HG02610 (cell line): ENCODE results near the gene MET.

ENCODE experiments used
- ATAC-seq: cut with Tn5 transposase; IDR thresholded peaks from one replicate; pipeline ENCODE4 v1.9.1; 2021; ENCODE audit warnings: mild to moderate bottlenecking, moderate library complexity; ENCODE audit not compliant: unreplicated experiment

Gene MET

GRCh38 chr7:116780521-116780920 is 108.5 kb downstream of the MET start:
- ATAC-seq, result no peak

GRCh38 chr7:116780966-116781365 is 109.0 kb downstream of the MET start:
- ATAC-seq, result no peak

- no peak for ATAC-seq
Observed at GRCh38 chr7:116781584-116781983, 109.6 kb downstream of the MET start.

DNA sequence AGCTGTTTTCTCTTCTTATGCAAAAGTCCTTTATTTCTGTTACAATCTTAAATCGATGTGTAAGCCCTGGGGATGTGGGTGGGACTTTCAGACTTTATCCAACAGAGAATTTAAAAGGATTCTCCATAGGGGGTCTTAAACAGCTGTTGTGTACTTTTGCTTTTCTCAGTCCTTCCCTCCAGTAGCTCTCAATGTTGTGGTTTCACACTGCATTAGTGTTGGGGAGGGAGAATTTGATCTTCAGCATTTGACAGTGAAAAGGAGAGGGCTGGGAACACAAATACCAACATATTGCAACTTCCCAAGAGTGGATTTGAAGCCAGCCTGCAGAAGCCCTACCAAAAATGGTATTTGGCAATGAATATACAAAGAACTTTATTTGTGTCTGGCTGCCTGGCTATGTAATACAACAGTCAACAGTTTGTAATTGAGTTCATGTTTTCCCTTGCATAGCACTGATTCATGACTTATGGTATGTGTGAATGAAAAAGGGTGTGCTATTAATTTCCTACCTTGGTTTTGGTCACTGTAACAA is 110.2 kb downstream of the MET start:
- no peak for ATAC-seq

DNA sequence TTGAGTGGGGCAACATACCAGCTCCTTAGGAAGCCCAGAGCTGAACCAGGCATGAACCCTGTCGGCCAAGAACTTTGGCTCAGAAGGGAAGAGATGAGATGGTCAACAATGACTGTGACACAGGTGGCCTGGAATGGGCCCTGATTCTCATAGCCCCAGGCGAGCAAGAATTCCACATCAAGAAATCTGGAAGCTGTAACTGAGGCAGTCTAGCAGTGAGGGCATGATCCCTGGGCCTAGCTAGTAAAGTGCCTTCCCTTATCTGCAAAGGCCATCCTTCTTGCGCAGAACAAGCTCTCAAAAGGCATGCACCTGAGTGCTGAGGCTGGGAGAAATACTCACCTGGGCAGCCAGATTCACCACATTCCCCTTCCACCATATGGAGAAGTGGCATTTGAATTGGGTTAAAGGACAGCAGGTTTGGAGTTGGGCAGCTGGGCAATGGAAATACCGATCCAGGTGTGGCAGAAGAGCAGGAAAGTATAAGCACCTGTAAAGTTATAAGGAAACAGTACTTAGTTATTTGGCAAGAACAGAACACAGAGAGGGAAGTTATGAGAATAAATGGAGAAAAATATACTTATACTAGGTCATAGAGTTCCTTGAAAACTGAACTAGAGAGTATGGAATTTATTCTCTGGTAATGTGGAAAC is 111.8 kb downstream of the MET start:
- ATAC-seq, result no peak

DNA sequence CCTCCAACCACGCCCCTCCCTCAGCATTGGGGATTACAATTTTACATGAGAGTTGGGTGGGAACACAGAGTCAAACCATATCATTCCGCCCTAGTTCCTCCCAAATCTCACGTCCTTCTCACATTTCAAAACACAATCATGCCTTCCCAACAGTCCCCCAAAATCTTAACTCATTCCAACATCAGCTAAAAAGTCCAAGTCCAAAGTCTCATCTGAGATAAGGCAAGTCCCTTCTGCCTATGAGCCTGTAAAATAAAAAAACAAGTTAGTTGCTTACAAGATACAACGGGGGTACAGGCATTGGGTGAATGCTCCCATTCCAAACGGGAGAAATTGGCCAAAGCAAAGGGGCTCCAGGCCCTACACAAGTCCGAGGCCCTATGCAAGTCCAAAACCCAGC is 112.7 kb downstream of the MET start:
- ATAC-seq, result no peak

- no peak for ATAC-seq
Observed at GRCh38 chr7:116785843-116786242, 113.8 kb downstream of the MET start.

- peak; percentile 99 for ATAC-seq
Observed at GRCh38 chr7:116786791-116787443, 114.9 kb downstream of the MET start.

- no peak for ATAC-seq
Observed at GRCh38 chr7:116787881-116788280, 115.9 kb downstream of the MET start.

DNA sequence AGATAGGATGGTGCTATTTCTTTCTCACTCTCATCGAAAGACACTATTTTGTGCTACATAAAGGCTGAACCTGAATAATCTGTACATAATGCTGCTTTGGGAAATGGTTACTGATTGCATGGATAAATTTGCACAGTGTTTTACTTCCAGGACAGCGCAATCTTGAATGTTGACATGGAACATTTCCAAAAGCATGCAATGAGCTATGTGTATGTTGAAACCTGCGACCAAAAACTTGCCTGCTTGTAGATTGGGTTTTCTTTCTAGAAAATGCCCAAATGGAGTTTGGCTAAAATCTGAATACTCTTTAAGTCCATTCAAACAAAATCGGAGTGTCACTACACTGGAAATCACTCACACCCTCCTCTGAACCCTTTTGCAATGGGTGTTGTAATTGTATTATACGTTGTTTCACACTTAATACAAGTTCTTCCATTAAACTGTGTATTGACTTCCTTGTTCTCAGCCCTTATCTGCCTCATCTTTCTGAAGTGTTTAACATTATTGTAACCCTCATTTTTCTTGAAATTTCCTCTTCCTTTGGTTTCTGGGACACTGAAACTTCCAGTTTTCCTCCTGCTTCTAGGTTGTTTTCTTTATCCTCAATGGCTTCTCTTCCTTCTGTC is 116.7 kb downstream of the MET start:
- no peak for ATAC-seq

- no peak for ATAC-seq
Observed at GRCh38 chr7:116790025-116790424, 118.0 kb downstream of the MET start.

GRCh38 chr7:116792813-116793212 is 120.8 kb downstream of the MET start:
- no peak for ATAC-seq

DNA sequence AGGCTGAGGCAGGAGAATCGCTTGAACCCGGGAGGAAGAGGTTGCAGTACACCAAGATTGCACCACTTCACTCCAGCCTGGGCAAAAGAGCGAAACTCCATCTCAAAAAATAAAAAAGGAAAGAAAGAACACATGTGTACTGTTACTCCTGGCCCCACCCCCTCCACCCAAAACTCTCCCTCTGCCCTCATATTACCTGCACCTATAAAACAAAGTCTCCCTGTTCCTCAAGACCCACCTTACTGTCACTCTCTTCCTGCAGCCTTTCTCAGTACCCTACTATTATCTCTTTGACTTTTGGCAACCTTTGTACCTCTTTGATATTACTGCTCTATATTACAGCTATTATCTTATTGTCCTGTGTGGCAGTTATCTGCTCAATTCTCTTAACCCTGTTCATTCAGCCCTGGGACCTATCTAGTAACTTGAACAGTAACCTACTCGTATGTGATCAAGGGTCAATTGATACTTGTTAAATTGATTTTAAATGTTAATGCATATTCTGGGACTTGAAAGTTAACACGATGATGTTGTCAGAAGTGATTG is 121.9 kb downstream of the MET start:
- no peak for ATAC-seq

- ATAC-seq, result no peak
Observed at GRCh38 chr7:116796471-116796870, 124.5 kb downstream of the MET start.

GRCh38 chr7:116797612-116798011 is 125.6 kb downstream of the MET start:
- no peak for ATAC-seq

GRCh38 chr7:116798232-116798631 is 126.2 kb downstream of the MET start:
- ATAC-seq, result no peak

GRCh38 chr7:116799916-116800315 is 127.9 kb downstream of the MET start:
- no peak for ATAC-seq

GRCh38 chr7:116800594-116800993 is 128.6 kb downstream of the MET start:
- ATAC-seq, result no peak

DNA sequence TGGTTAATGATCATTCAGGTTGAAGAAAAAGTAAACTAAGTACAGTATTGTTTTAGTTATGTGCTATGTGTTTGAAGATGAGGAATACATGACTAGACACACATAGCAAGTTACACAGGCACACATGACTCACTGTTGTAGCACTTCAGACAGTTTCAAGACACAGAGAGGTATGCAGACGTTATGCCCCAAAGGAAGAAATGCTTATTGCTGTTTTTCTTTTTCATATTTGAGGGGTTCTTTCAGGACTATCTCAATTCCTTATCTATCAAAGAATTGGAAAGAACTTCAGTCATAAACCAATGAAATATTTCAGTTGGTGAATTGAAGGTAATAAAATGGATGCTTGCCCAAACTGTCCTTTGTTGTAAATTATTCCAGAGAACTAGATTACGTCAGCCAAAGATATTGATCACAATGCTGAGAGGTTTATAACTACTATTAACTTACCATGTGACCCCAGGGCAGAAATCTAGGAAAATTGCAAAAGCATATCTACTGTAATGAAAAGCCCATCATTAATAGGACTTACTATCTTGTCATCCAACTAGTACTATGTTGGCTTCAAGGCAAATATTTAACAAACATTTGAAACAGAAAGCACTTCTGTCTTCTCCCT is 129.2 kb downstream of the MET start:
- no peak for ATAC-seq

DNA sequence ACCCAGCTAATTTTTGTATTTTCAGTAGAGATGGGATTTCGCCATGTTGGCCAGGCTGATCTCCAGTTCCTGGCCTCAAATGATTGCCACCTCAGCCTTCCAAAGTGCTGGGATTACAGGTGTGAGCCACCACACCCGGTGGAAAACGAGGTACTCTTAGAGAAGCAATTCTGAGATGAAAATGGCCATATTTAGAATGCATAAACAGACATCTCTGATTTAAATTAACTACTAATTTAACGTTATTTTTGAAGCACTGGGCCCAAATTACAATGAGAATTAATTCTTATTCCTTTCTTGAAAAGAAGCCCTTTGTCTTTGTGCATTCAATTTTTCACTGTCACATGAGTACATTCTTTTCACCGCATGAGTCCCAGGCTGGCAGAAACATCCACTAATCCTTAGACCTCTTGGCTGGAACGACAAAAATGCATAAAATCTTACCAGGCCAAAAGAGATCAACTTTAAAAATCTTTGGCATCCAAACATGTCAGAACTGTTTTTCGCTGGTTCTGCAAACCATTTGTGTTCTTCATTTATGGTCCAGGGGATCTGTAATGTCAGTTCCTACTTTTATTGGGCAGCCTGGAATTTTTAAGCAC is 130.2 kb downstream of the MET start:
- ATAC-seq, result no peak

GRCh38 chr7:116802746-116803152 is 130.8 kb downstream of the MET start:
- ATAC-seq, result peak; percentile 68
